Stimulated activated naive CD4-positive, alpha-beta T cell treated with Interleukin-2 at 50 U/mL for 16 hours (primary cell): Measurements from ENCODE around the gene GPS1.

Experiments
- DNase-seq: peaks from one replicate; lab custom pipeline; 2025; lab: John Stamatoyannopoulos, UW

GPS1 gene

DNA sequence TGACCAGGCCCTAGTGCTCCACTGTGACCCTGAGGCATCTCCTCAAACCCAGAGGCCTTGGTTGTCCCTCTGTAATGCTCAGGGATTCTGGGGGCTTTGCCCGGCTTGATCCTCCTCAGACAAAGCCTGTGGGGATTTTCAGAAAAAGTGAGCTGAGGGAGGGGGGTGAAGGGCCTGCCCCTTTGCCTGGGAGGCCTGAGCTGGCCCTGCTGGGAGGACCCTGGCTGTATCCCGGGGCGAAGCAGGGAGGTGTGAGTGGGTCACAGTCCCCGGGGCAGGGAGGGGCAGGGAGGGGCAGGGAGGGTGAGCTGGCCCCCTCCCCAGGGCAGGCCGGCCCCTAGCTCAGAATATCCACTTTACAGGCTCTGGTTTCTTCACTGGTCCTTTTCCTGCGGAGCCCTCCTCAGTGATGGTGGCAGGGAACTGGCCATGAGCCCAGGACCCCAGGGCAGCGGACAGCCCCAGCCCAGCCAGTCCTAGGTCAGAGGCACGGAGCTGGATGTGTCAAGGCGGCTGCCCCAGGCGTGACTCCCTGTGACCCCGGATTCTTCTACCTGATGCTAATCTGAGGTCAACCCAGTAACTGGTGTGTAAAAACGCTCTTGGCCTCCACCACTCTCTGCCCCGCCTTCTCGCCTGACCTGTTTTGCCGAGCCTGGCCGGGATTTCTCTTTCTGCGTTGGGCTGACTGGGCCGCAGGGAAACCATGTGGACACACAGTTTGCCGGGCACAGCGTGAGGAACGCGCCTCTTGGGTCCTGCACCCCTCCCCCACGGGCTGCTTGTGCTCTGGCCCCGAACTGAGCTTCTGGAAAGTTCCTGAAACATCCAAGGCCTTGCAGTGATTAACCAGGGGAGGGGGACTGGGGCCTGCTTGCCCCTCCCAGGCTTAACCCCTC is 52.1 kb downstream of the GPS1 start:
- no peak for DNase-seq

DNA sequence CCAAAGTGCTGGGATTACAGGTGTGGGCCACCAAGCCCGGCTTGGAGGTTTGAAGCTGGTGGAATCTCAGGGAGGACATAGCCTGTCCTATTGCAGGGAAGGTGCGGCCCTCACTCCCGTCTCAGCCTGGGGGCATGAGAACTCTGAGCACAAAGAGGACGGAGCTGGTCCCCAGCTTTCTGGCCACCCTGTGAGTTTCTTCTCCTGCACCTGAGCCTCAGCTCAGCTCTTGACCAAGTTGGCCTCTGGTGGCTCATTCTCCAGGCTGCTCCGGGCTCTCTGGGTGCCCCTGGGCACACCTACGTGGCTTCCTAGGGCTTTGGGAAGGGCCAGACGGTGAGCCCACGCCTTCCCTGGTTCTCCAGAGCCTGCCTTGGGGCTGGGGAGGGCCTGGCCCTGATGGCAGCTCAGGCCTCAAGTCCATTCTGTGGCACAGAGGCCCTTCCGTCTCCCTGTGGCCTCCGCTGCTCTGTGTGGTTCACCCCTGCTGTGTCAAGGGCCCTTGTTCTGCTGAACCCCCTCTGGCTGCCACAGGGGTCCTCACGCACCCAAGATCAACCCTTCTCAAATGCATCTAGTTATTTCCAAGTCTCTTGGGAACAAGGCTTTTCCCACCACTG is 53.2 kb downstream of the GPS1 start:
- no peak for DNase-seq

DNA sequence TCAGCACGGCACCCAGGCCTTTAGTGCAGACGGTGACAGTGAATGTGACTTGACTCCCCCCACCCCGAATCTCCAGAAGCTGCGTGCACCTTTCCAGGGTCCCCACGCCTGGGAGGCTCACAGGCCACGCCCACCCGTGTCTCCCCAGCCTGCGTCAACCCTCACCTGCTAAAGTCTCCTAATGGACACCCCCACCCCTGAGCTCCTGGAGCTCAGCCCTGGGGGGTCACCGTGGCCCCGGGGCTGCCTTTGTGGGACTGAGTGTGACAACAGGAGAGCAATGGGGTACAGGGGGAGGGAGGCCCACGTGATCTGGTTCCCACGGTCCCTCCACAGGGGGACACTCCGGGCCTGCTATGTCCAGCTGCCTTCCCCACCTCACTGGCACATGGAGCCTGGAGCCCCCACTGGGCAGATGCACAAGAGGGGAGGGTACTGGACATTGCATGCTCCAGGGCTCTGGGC is 53.8 kb downstream of the GPS1 start:
- no peak for DNase-seq

DNA sequence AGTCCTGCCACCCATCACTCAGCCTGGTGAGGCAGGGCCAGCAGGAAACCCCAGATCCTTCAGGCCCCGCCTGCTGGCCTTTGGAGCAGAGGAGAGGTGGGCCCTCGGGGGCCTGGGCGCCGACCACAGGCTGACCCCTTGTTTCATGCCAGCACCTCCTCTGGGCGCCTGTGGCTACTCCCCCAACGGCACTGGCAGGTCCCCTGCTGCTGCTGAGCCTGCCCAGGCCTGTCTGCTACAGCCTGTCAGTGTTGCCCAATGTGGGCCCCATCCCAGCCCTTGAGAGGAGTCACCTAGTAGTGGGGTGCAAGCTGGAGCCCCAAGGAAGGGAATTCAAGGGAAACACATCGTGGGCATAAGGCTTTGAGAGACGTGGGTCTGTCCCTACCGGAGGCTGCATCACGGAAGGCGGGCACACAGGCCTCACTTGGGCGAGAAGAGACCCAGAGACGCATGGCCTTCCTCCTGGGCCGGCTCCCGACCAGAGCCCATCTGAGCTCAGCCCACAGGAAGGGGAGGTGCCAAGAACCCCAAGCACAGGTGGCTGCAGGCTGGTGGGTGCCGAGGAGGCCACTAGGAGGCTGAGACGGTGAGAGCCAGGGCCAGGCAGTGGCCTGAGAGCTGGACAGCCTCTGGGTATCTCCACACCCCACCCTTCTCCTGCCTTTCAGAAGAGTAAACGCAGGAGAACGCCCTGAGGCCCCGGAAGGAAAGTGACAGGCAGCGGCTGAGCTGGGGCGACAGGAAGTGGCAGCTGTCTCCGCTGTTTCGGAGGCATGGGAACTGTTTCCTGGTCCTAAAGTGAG is 54.4 kb downstream of the GPS1 start:
- peak; percentile 57 for DNase-seq

DNA sequence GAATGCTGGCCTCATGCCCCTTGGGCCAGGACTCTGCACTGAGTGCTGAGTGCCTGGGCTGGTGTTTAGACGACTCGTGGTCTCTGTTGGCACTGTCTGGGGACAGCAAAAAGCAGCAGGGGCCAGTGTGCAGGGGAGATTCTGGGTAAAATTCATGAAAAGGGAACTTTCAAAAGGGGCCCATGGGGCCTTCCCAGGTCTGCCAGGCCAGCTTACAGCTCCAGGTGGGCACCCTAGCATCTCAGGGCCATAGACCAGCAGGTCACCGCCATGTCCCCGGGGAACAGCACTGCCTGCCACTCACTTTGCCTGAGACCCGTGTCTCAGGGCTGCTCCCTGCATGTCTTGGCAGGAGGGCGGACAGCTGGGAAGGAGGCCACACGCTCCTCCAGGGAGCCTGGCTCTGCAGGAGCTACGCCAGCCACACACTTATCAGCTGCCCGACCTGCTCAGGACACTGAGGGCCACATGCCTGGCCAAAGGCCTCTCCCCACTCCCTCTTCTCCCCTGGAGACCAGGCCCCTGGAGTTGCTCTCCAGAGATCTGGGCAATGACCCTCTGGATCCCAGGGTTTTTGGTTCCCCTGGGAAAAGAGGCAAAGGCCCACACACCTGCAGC is 55.1 kb downstream of the GPS1 start:
- DNase-seq: no peak
